H1 (cell line): ENCODE data around the gene FRMD4A. TPM values are rescaled to one million over a fixed set of nuclear protein-coding genes. Genes with fewer than 3 reads are reported as not detected.

ENCODE experiments used
- CTCF ChIA-PET: fragments of 300-600 bp; sonication (Branson Sonifier 250); formaldehyde crosslinking; loops from one replicate; lab custom pipeline; 2021; ENCODE audit not compliant: partially characterized antibody; lab: Charles Lee
- POLR2A ChIA-PET: fragments of 300-600 bp; sonication (Branson Sonifier 250); formaldehyde crosslinking; loops from one replicate; lab custom pipeline; 2021; ENCODE audit warnings: inconsistent platforms; ENCODE audit not compliant: partially characterized antibody; lab: Charles Lee
- DNase-seq, 2 experiments: peaks; one replicate each; pipeline versions ENCODE4 v3.0.0 to v3.0.0-alpha.2; 2010 to 2022; ENCODE audit warnings: low spot score in 2 of 2, low read depth in 1 of 2, mixed read lengths in 1 of 2
- FAIRE-seq: peaks from 2 replicates; lab custom pipeline; 2011; peaks lifted over from hg19 to GRCh38; lab: Jason Lieb, UNC
- H2AFZ ChIP-seq: 2 replicates; pipeline ENCODE4 v1.8.1; 2012; ENCODE audit warnings: low read length, inconsistent platforms
- H2AK5ac ChIP-seq: 2 replicates; pipeline ENCODE4 v1.6.1; 2013; ENCODE audit warnings: low read depth, low read length
- H2BK120ac ChIP-seq: replicated peaks from 2 replicates; pipeline ENCODE3; 2013; ENCODE audit warnings: low read depth, low read length, inconsistent platforms
- H2BK12ac ChIP-seq: 2 replicates; pipeline ENCODE4 v1.6.1; 2013; ENCODE audit warnings: low read depth, low read length
- H2BK15ac ChIP-seq: 2 replicates; pipeline ENCODE4 v1.6.1; 2013; ENCODE audit warnings: low read length
- H2BK20ac ChIP-seq: 2 replicates; pipeline ENCODE4 v1.6.1; 2013; ENCODE audit warnings: low read length
- H2BK5ac ChIP-seq: 2 replicates; pipeline ENCODE4 v1.6.1; 2013; ENCODE audit warnings: low read depth, low read length
- H3K14ac ChIP-seq: 2 replicates; pipeline ENCODE4 v1.6.1; 2013; ENCODE audit warnings: inconsistent platforms; ENCODE audit not compliant: insufficient read length
- H3K18ac ChIP-seq: 2 replicates; pipeline ENCODE4 v1.6.1; 2013; ENCODE audit warnings: low read length; ENCODE audit errors: extremely low read depth
- H3K23ac ChIP-seq: 2 replicates; pipeline ENCODE4 v1.6.1; 2013; ENCODE audit warnings: inconsistent platforms; ENCODE audit not compliant: insufficient read length
- H3K23me2 ChIP-seq: 2 replicates; pipeline ENCODE4 v1.6.1; 2013; ENCODE audit warnings: low read depth, low read length
- H3K27ac ChIP-seq: 2 replicates; pipeline ENCODE4 v1.6.1; 2011; ENCODE audit warnings: low read depth, low read length, inconsistent platforms
- H3K27me3 ChIP-seq, 4 experiments: replicated peaks in 1 of 4; 1 replicate in 1 of 4; 2 replicates in 3 of 4; pipeline versions ENCODE4 v1.6.1 to v1.8.1; 2011 to 2013; ENCODE audit warnings: low read length in 3 of 4, mild to moderate bottlenecking in 3 of 4, inconsistent platforms in 2 of 4, mixed read lengths in 2 of 4, moderate library complexity in 1 of 4; ENCODE audit not compliant: control insufficient read depth in 3 of 4, insufficient read depth in 3 of 4; ENCODE audit errors: extremely low read depth in 1 of 4
- H3K36me3 ChIP-seq, 4 experiments: 2 replicates each; pipeline versions ENCODE4 v1.6.1 to v1.8.1; 2011 to 2013; ENCODE audit warnings: mild to moderate bottlenecking in 4 of 4, low read length in 3 of 4, moderate library complexity in 2 of 4, control low read depth in 1 of 4, inconsistent platforms in 1 of 4; ENCODE audit not compliant: insufficient read depth in 4 of 4, control insufficient read depth in 2 of 4
- H3K4ac ChIP-seq: replicated peaks from 2 replicates; pipeline ENCODE3; 2013; ENCODE audit warnings: low read length, low read depth, mixed read lengths, inconsistent platforms; ENCODE audit not compliant: insufficient read length
- H3K4me1 ChIP-seq, 4 experiments: replicated peaks in 1 of 4; 1 replicate in 1 of 4; 2 replicates in 3 of 4; pipeline versions ENCODE4 v1.6.1 to v1.8.1; 2011 to 2013; ENCODE audit warnings: low read length in 3 of 4, inconsistent platforms in 2 of 4, mixed read lengths in 1 of 4; ENCODE audit not compliant: insufficient read depth in 4 of 4, control insufficient read depth in 3 of 4
- H3K4me2 ChIP-seq, 2 experiments: 2 replicates each; pipeline versions ENCODE4 v1.6.1 to v1.8.1; 2011 to 2013; ENCODE audit warnings: low read depth in 2 of 2, low read length in 2 of 2, control low read depth in 1 of 2, inconsistent platforms in 1 of 2, mild to moderate bottlenecking in 1 of 2; ENCODE audit not compliant: insufficient read depth in 1 of 2
- H3K4me3 ChIP-seq, 4 experiments: fragments of 200-600, 300-600 bp in 1 of 4; sonication (generic), shearing (Covaris generic), sonication (Bioruptor Twin) in 1 of 4; 2 replicates each; pipeline versions ENCODE4 v1.5.1 to v1.8.1; 2011 to 2016; ENCODE audit warnings: low read length in 4 of 4, low read depth in 3 of 4, control low read depth in 2 of 4, inconsistent platforms in 2 of 4, mild to moderate bottlenecking in 2 of 4, mixed read lengths in 1 of 4, moderate library complexity in 1 of 4; ENCODE audit not compliant: insufficient read depth in 2 of 4; ENCODE audit errors: extremely low read depth in 1 of 4
- H3K56ac ChIP-seq: replicated peaks from 2 replicates; pipeline ENCODE3; 2013; ENCODE audit warnings: low read depth, mild to moderate bottlenecking, mixed read lengths, low read length, inconsistent platforms; ENCODE audit not compliant: insufficient read length
- H3K79me1 ChIP-seq: 2 replicates; pipeline ENCODE4 v1.6.1; 2013; ENCODE audit warnings: low read depth, low read length, control low read depth
- H3K79me2 ChIP-seq, 2 experiments: 2 replicates each; pipeline versions ENCODE4 v1.6.1 to v1.8.1; 2012 to 2013; ENCODE audit warnings: low read length in 2 of 2, mild to moderate bottlenecking in 2 of 2, inconsistent platforms in 1 of 2; ENCODE audit not compliant: insufficient read depth in 2 of 2, control insufficient read depth in 1 of 2
- H3K9ac ChIP-seq, 4 experiments: replicated peaks in 1 of 4; 1 replicate in 1 of 4; 2 replicates in 3 of 4; pipeline versions ENCODE4 v1.6.1 to v1.8.1; 2011 to 2013; ENCODE audit warnings: low read depth in 3 of 4, low read length in 3 of 4, control low read depth in 2 of 4, mild to moderate bottlenecking in 2 of 4, moderate library complexity in 2 of 4, inconsistent platforms in 1 of 4; ENCODE audit errors: extremely low read depth in 1 of 4
- H3K9me3 ChIP-seq, 2 experiments: 2 replicates each; pipeline versions ENCODE4 v1.6.1 to v1.8.1; 2012 to 2013; ENCODE audit warnings: mild to moderate bottlenecking in 2 of 2, moderate library complexity in 2 of 2, control low read depth in 1 of 2, inconsistent platforms in 1 of 2, low read depth in 1 of 2, low read length in 1 of 2, mixed read lengths in 1 of 2; ENCODE audit not compliant: insufficient read depth in 2 of 2
- H4K20me1 ChIP-seq, 2 experiments: replicated peaks in 1 of 2; 2 replicates each; pipeline versions ENCODE3 to v1.8.1; 2011 to 2013; ENCODE audit warnings: inconsistent platforms in 2 of 2, low read length in 2 of 2, mild to moderate bottlenecking in 1 of 2; ENCODE audit not compliant: insufficient read depth in 2 of 2, control insufficient read depth in 1 of 2
- H4K5ac ChIP-seq: 2 replicates; pipeline ENCODE4 v1.6.1; 2013; ENCODE audit warnings: low read length, low read depth, mixed read lengths, inconsistent platforms; ENCODE audit not compliant: insufficient read length
- H4K8ac ChIP-seq: 2 replicates; pipeline ENCODE4 v1.8.0; 2013; ENCODE audit warnings: mild to moderate bottlenecking, moderate library complexity, low read length, inconsistent platforms; ENCODE audit not compliant: insufficient read depth; ENCODE audit errors: extremely low read depth
- H4K91ac ChIP-seq: replicated peaks from 2 replicates; pipeline ENCODE3; 2013; ENCODE audit warnings: low read length, mixed read lengths, inconsistent platforms; ENCODE audit not compliant: insufficient read length
- CHD2 ChIP-seq: IDR thresholded peaks from 2 replicates; pipeline ENCODE4 v1.6.1; 2012; ENCODE audit warnings: low read length, improper control_type of control experiment
- POLR2AphosphoS5 ChIP-seq: IDR thresholded peaks from 2 replicates; pipeline ENCODE4 v1.6.1; 2011; ENCODE audit warnings: low read depth, low read length
- SP1 ChIP-seq: IDR thresholded peaks from 2 replicates; pipeline ENCODE4 v1.6.1; 2011; ENCODE audit warnings: low read depth, low read length
- SRF ChIP-seq: IDR thresholded peaks from 2 replicates; pipeline ENCODE4 v1.6.1; 2011; ENCODE audit warnings: mild to moderate bottlenecking, low read depth, low read length, moderate library complexity
- WGBS, 2 experiments: shearing (Covaris generic) in 1 of 2; methylation state at CpG; one replicate each; pipeline versions ENCODE4 v1.1.6 to v1.1.7; 2013 to 2015; ENCODE audit warnings: low lambda C conversion rate in 2 of 2, mixed read lengths in 2 of 2, inconsistent platforms in 1 of 2, low coverage in 1 of 2, missing lambda C conversion rate in 1 of 2; ENCODE audit not compliant: insufficient replicate concordance in 2 of 2, insufficient coverage in 1 of 2, insufficient read length in 1 of 2; ENCODE audit errors: extremely low coverage in 1 of 2, missing lambda C conversion rate in 1 of 2; 5-methylcytosine and 5-hydroxymethylcytosine counted together
- polyA plus RNA-seq, 7 experiments: library from polyadenylated mRNA; depleted of rRNA in 3 of 7; stranded (reverse) in 5 of 7; unstranded in 2 of 7; fragments of >200 nt in 5 of 7; fragments of 200-250 nt in 2 of 7; gene quantifications; 1 replicate in 5 of 7; 2 replicates in 1 of 7; 4 replicates in 1 of 7; pipeline versions ENCODE4 v1.2.1 to v1.2.3, GENCODE V29; 2011 to 2013; ENCODE audit warnings: missing spikeins in 2 of 7, mixed read lengths in 2 of 7
- total RNA-seq: library from RNA; stranded (reverse); fragmentation: NEBNext Ultra II Directional; extraction: Animal tissue kit (Norgen Biotek cat#: 25700); gene quantifications from 2 replicates; pipeline ENCODE4 v1.2.1, GENCODE V29; 2021

The FRMD4A gene
- total and polyA plus RNA-seq, 2 of the 8 experiments (the other 6 are each of a cell fraction or from before 2014, with no cell fraction given), result 38.6 to 39.6 TPM

GRCh38 chr10:13650961-13651360, 679.8 kb downstream of the FRMD4A start:
- Histone ChIP-seq H4K20me1 (no peaks in the 10 kb centered on the region), H3K14ac (no peak overlapping the region), H3K9ac (no peak overlapping the region), H3K18ac (no peak overlapping the region), H3K79me1 (no peaks in the 10 kb centered on the region), H4K5ac (no peak overlapping the region), H3K23me2 (no peaks in the 10 kb centered on the region), H2BK15ac (no peak overlapping the region), H3K27ac (no peak overlapping the region), H4K91ac (no peak overlapping the region), H4K8ac (no peak overlapping the region), H3K56ac (no peak overlapping the region), H2AFZ (no peak overlapping the region), H3K27me3 (no peaks in the 10 kb centered on the region; a peak in 1 of 7 replicates), H3K4me3 (no peak overlapping the region), H3K4me1 (no peaks in the 10 kb centered on the region), H2AK5ac (no peak overlapping the region), H3K4me2 (no peak overlapping the region), H3K36me3 (peaks cover 8 to 36% (median 18%) of the 10 kb centered on the region in 4 experiments; a peak in 7 of 8 replicates), H2BK12ac (no peak overlapping the region), H2BK20ac (no peak overlapping the region), H3K4ac (no peak overlapping the region), H2BK120ac (no peak overlapping the region), H2BK5ac (no peak overlapping the region), H3K79me2 (no peaks in the 10 kb centered on the region), H3K23ac (no peak overlapping the region), H3K9me3 (no peaks in the 10 kb centered on the region)
- DNase-seq (no peak), FAIRE-seq (no peak)
- ChIA-PET POLR2A (interaction anchor here (1.5 kb wide), 1 partner anchor 10 kb away, joined by 4 read pairs; no protein-coding TSS in a partner anchor), CTCF (interaction anchor here (0.6 to 4.9 kb wide), 7 partner anchors 9 to 487 kb away, joined by 3 to 29 read pairs (median 3); no protein-coding TSS in a partner anchor)
- WGBS, 2 experiments, result 84% methylated on average over 5 of the region's 5 CpGs; no CpG with 5 or more reads in 1 of the 2 experiments
- no peak for TF ChIP-seq CHD2
- TF ChIP-seq SP1, result no peak
- TF ChIP-seq SRF, result no peak
- no peak for TF ChIP-seq POLR2AphosphoS5
